ENCODE data around the gene ZNF618.

DNA sequence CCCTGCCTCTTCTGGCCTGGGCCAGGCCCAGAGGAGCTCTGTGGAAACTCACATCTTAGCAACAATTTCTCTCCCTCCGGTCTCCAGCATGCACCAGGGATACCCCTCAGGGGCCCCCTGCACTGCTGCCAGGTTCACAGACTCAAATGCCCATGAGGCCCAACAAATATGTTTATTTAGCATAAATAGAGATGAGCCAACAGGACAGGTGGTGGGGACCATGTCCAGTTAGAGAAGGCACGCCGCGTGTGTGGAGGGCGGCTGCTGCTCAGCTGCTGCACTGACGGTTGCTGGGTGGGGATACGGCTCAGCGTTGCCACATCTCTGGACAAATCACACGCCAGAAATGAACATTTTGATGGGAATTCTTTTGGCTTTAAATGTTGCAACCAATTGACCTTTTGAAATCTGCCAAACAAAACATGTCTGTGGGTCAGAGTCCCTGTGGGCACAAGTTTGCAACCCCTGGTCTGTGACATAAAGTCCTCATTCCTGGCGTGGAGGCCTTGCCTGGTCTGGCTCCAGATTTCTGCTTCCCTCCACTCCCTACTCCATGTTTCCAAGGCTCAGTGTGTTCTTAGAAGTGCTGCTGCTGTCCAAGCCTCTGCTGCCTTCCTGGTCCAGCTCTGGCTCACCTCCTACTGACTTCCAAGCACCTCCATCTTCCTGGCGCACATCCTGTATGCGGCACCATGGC is 113.1 kb downstream of the ZNF618 start:
- TF ChIP-seq CTCF (IDR thresholded peaks at IDR 0.05) (no peak), EP300 (IDR thresholded peaks at IDR 0.05) (no peak)

All from stomach (tissue), 4 donors.